ENCODE measurements around the gene SPTY2D1.

GRCh38 chr11:18623707-18624106 lies 10.4 kb downstream of the SPTY2D1 start:
- TF ChIP-seq POLR2AphosphoS5 (IDR thresholded peaks at IDR 0.05; ENCODE audit: borderline replicate concordance, low read depth, low read length) (no peak), EZH2 (IDR thresholded peaks at IDR 0.05) (no peak)

Measured in SK-N-MC (cell line).